H1 (cell line): ENCODE data around the gene ARL2BP. TPM values are rescaled to one million over a fixed set of nuclear protein-coding genes. Genes with fewer than 3 reads are reported as not detected.

Experiments used
- CTCF ChIA-PET: fragments of 300-600 bp; sonication (Branson Sonifier 250); formaldehyde crosslinking; loops from one replicate; lab custom pipeline; 2021; ENCODE audit not compliant: partially characterized antibody; lab: Charles Lee
- POLR2A ChIA-PET: fragments of 300-600 bp; sonication (Branson Sonifier 250); formaldehyde crosslinking; loops from one replicate; lab custom pipeline; 2021; ENCODE audit warnings: inconsistent platforms; ENCODE audit not compliant: partially characterized antibody; lab: Charles Lee
- DNase-seq, 2 experiments: peaks; one replicate each; pipeline versions ENCODE4 v3.0.0 to v3.0.0-alpha.2; 2010 to 2022; ENCODE audit warnings: low spot score in 2 of 2, low read depth in 1 of 2, mixed read lengths in 1 of 2
- FAIRE-seq: peaks from 2 replicates; lab custom pipeline; 2011; peaks lifted over from hg19 to GRCh38; lab: Jason Lieb, UNC
- H2AFZ ChIP-seq: 2 replicates; pipeline ENCODE4 v1.8.1; 2012; ENCODE audit warnings: low read length, inconsistent platforms
- H2AK5ac ChIP-seq: 2 replicates; pipeline ENCODE4 v1.6.1; 2013; ENCODE audit warnings: low read depth, low read length
- H2BK120ac ChIP-seq: replicated peaks from 2 replicates; pipeline ENCODE3; 2013; ENCODE audit warnings: low read depth, low read length, inconsistent platforms
- H2BK12ac ChIP-seq: 2 replicates; pipeline ENCODE4 v1.6.1; 2013; ENCODE audit warnings: low read depth, low read length
- H2BK15ac ChIP-seq: 2 replicates; pipeline ENCODE4 v1.6.1; 2013; ENCODE audit warnings: low read length
- H2BK20ac ChIP-seq: 2 replicates; pipeline ENCODE4 v1.6.1; 2013; ENCODE audit warnings: low read length
- H2BK5ac ChIP-seq: 2 replicates; pipeline ENCODE4 v1.6.1; 2013; ENCODE audit warnings: low read depth, low read length
- H3K14ac ChIP-seq: 2 replicates; pipeline ENCODE4 v1.6.1; 2013; ENCODE audit warnings: inconsistent platforms; ENCODE audit not compliant: insufficient read length
- H3K18ac ChIP-seq: 2 replicates; pipeline ENCODE4 v1.6.1; 2013; ENCODE audit warnings: low read length; ENCODE audit errors: extremely low read depth
- H3K23ac ChIP-seq: 2 replicates; pipeline ENCODE4 v1.6.1; 2013; ENCODE audit warnings: inconsistent platforms; ENCODE audit not compliant: insufficient read length
- H3K23me2 ChIP-seq: 2 replicates; pipeline ENCODE4 v1.6.1; 2013; ENCODE audit warnings: low read depth, low read length
- H3K27ac ChIP-seq: 2 replicates; pipeline ENCODE4 v1.6.1; 2011; ENCODE audit warnings: low read depth, low read length, inconsistent platforms
- H3K27me3 ChIP-seq, 4 experiments: replicated peaks in 1 of 4; 1 replicate in 1 of 4; 2 replicates in 3 of 4; pipeline versions ENCODE4 v1.6.1 to v1.8.1; 2011 to 2013; ENCODE audit warnings: low read length in 3 of 4, mild to moderate bottlenecking in 3 of 4, inconsistent platforms in 2 of 4, mixed read lengths in 2 of 4, moderate library complexity in 1 of 4; ENCODE audit not compliant: control insufficient read depth in 3 of 4, insufficient read depth in 3 of 4; ENCODE audit errors: extremely low read depth in 1 of 4
- H3K36me3 ChIP-seq, 4 experiments: 2 replicates each; pipeline versions ENCODE4 v1.6.1 to v1.8.1; 2011 to 2013; ENCODE audit warnings: mild to moderate bottlenecking in 4 of 4, low read length in 3 of 4, moderate library complexity in 2 of 4, control low read depth in 1 of 4, inconsistent platforms in 1 of 4; ENCODE audit not compliant: insufficient read depth in 4 of 4, control insufficient read depth in 2 of 4
- H3K4ac ChIP-seq: replicated peaks from 2 replicates; pipeline ENCODE3; 2013; ENCODE audit warnings: low read length, low read depth, mixed read lengths, inconsistent platforms; ENCODE audit not compliant: insufficient read length
- H3K4me1 ChIP-seq, 4 experiments: replicated peaks in 1 of 4; 1 replicate in 1 of 4; 2 replicates in 3 of 4; pipeline versions ENCODE4 v1.6.1 to v1.8.1; 2011 to 2013; ENCODE audit warnings: low read length in 3 of 4, inconsistent platforms in 2 of 4, mixed read lengths in 1 of 4; ENCODE audit not compliant: insufficient read depth in 4 of 4, control insufficient read depth in 3 of 4
- H3K4me2 ChIP-seq, 2 experiments: 2 replicates each; pipeline versions ENCODE4 v1.6.1 to v1.8.1; 2011 to 2013; ENCODE audit warnings: low read depth in 2 of 2, low read length in 2 of 2, control low read depth in 1 of 2, inconsistent platforms in 1 of 2, mild to moderate bottlenecking in 1 of 2; ENCODE audit not compliant: insufficient read depth in 1 of 2
- H3K4me3 ChIP-seq, 4 experiments: fragments of 200-600, 300-600 bp in 1 of 4; sonication (generic), shearing (Covaris generic), sonication (Bioruptor Twin) in 1 of 4; 2 replicates each; pipeline versions ENCODE4 v1.5.1 to v1.8.1; 2011 to 2016; ENCODE audit warnings: low read length in 4 of 4, low read depth in 3 of 4, control low read depth in 2 of 4, inconsistent platforms in 2 of 4, mild to moderate bottlenecking in 2 of 4, mixed read lengths in 1 of 4, moderate library complexity in 1 of 4; ENCODE audit not compliant: insufficient read depth in 2 of 4; ENCODE audit errors: extremely low read depth in 1 of 4
- H3K56ac ChIP-seq: replicated peaks from 2 replicates; pipeline ENCODE3; 2013; ENCODE audit warnings: low read depth, mild to moderate bottlenecking, mixed read lengths, low read length, inconsistent platforms; ENCODE audit not compliant: insufficient read length
- H3K79me1 ChIP-seq: 2 replicates; pipeline ENCODE4 v1.6.1; 2013; ENCODE audit warnings: low read depth, low read length, control low read depth
- H3K79me2 ChIP-seq, 2 experiments: 2 replicates each; pipeline versions ENCODE4 v1.6.1 to v1.8.1; 2012 to 2013; ENCODE audit warnings: low read length in 2 of 2, mild to moderate bottlenecking in 2 of 2, inconsistent platforms in 1 of 2; ENCODE audit not compliant: insufficient read depth in 2 of 2, control insufficient read depth in 1 of 2
- H3K9ac ChIP-seq, 4 experiments: replicated peaks in 1 of 4; 1 replicate in 1 of 4; 2 replicates in 3 of 4; pipeline versions ENCODE4 v1.6.1 to v1.8.1; 2011 to 2013; ENCODE audit warnings: low read depth in 3 of 4, low read length in 3 of 4, control low read depth in 2 of 4, mild to moderate bottlenecking in 2 of 4, moderate library complexity in 2 of 4, inconsistent platforms in 1 of 4; ENCODE audit errors: extremely low read depth in 1 of 4
- H3K9me3 ChIP-seq, 2 experiments: 2 replicates each; pipeline versions ENCODE4 v1.6.1 to v1.8.1; 2012 to 2013; ENCODE audit warnings: mild to moderate bottlenecking in 2 of 2, moderate library complexity in 2 of 2, control low read depth in 1 of 2, inconsistent platforms in 1 of 2, low read depth in 1 of 2, low read length in 1 of 2, mixed read lengths in 1 of 2; ENCODE audit not compliant: insufficient read depth in 2 of 2
- H4K20me1 ChIP-seq, 2 experiments: replicated peaks in 1 of 2; 2 replicates each; pipeline versions ENCODE3 to v1.8.1; 2011 to 2013; ENCODE audit warnings: inconsistent platforms in 2 of 2, low read length in 2 of 2, mild to moderate bottlenecking in 1 of 2; ENCODE audit not compliant: insufficient read depth in 2 of 2, control insufficient read depth in 1 of 2
- H4K5ac ChIP-seq: 2 replicates; pipeline ENCODE4 v1.6.1; 2013; ENCODE audit warnings: low read length, low read depth, mixed read lengths, inconsistent platforms; ENCODE audit not compliant: insufficient read length
- H4K8ac ChIP-seq: 2 replicates; pipeline ENCODE4 v1.8.0; 2013; ENCODE audit warnings: mild to moderate bottlenecking, moderate library complexity, low read length, inconsistent platforms; ENCODE audit not compliant: insufficient read depth; ENCODE audit errors: extremely low read depth
- H4K91ac ChIP-seq: replicated peaks from 2 replicates; pipeline ENCODE3; 2013; ENCODE audit warnings: low read length, mixed read lengths, inconsistent platforms; ENCODE audit not compliant: insufficient read length
- BCL11A ChIP-seq, 2 experiments: IDR thresholded peaks; one replicate each; pipeline ENCODE4 v1.6.1; 2011; ENCODE audit warnings: low read depth in 2 of 2, low read length in 2 of 2, mild to moderate bottlenecking in 2 of 2
- KDM4A ChIP-seq: IDR thresholded peaks from one replicate; pipeline ENCODE4 v1.7.1; 2012; ENCODE audit warnings: low read depth, mild to moderate bottlenecking, moderate library complexity, low read length, inconsistent platforms; ENCODE audit not compliant: severe bottlenecking
- PHF8 ChIP-seq: fragments of 200-600 bp; sonication (generic); conservative IDR thresholded peaks from 2 replicates; pipeline ENCODE4 v1.7.1; 2012; ENCODE audit warnings: low read depth, mild to moderate bottlenecking, inconsistent platforms, low read length, moderate library complexity
- POLR2AphosphoS5 ChIP-seq: IDR thresholded peaks from 2 replicates; pipeline ENCODE4 v1.6.1; 2011; ENCODE audit warnings: low read depth, low read length
- POU5F1 ChIP-seq: IDR thresholded peaks from 2 replicates; pipeline ENCODE4 v1.6.1; 2011; ENCODE audit warnings: low read depth, mild to moderate bottlenecking, low read length, moderate library complexity
- RAD21 ChIP-seq, 2 experiments: IDR thresholded peaks in 1 of 2; conservative IDR thresholded peaks in 1 of 2; 2 replicates each; pipeline ENCODE4 v1.6.1; 2011; ENCODE audit warnings: low read depth in 2 of 2, low read length in 2 of 2, improper control_type of control experiment in 1 of 2, inconsistent platforms in 1 of 2, mild to moderate bottlenecking in 1 of 2, moderate library complexity in 1 of 2
- RBBP5 ChIP-seq: IDR thresholded peaks from 2 replicates; pipeline ENCODE4 v1.7.1; 2012; ENCODE audit warnings: low read depth, mild to moderate bottlenecking, inconsistent platforms, low read length, moderate library complexity, borderline replicate concordance
- SP1 ChIP-seq: IDR thresholded peaks from 2 replicates; pipeline ENCODE4 v1.6.1; 2011; ENCODE audit warnings: low read depth, low read length
- SRF ChIP-seq: IDR thresholded peaks from 2 replicates; pipeline ENCODE4 v1.6.1; 2011; ENCODE audit warnings: mild to moderate bottlenecking, low read depth, low read length, moderate library complexity
- TCF12 ChIP-seq: IDR thresholded peaks from 2 replicates; pipeline ENCODE4 v1.6.1; 2011; ENCODE audit warnings: low read depth, mild to moderate bottlenecking, low read length
- WGBS, 2 experiments: shearing (Covaris generic) in 1 of 2; methylation state at CpG; one replicate each; pipeline versions ENCODE4 v1.1.6 to v1.1.7; 2013 to 2015; ENCODE audit warnings: low lambda C conversion rate in 2 of 2, mixed read lengths in 2 of 2, inconsistent platforms in 1 of 2, low coverage in 1 of 2, missing lambda C conversion rate in 1 of 2; ENCODE audit not compliant: insufficient replicate concordance in 2 of 2, insufficient coverage in 1 of 2, insufficient read length in 1 of 2; ENCODE audit errors: extremely low coverage in 1 of 2, missing lambda C conversion rate in 1 of 2; 5-methylcytosine and 5-hydroxymethylcytosine counted together
- polyA plus RNA-seq, 7 experiments: library from polyadenylated mRNA; depleted of rRNA in 3 of 7; stranded (reverse) in 5 of 7; unstranded in 2 of 7; fragments of >200 nt in 5 of 7; fragments of 200-250 nt in 2 of 7; gene quantifications; 1 replicate in 5 of 7; 2 replicates in 1 of 7; 4 replicates in 1 of 7; pipeline versions ENCODE4 v1.2.1 to v1.2.3, GENCODE V29; 2011 to 2013; ENCODE audit warnings: missing spikeins in 2 of 7, mixed read lengths in 2 of 7
- total RNA-seq: library from RNA; stranded (reverse); fragmentation: NEBNext Ultra II Directional; extraction: Animal tissue kit (Norgen Biotek cat#: 25700); gene quantifications from 2 replicates; pipeline ENCODE4 v1.2.1, GENCODE V29; 2021
- TF ChIP-seq, protein P1 (sequence below): IDR thresholded peaks from 2 replicates; pipeline ENCODE4 v1.6.1; 2011; ENCODE audit warnings: low read length, improper control_type of control experiment
- TF ChIP-seq, protein P2 (sequence below): IDR thresholded peaks from 2 replicates; pipeline ENCODE4 v1.6.1; 2012; ENCODE audit warnings: inconsistent platforms

Gene ARL2BP
- total and polyA plus RNA-seq, 2 of the 8 experiments (the other 6 are each of a cell fraction or from before 2014, with no cell fraction given) = 13.6 to 18.3 TPM

DNA sequence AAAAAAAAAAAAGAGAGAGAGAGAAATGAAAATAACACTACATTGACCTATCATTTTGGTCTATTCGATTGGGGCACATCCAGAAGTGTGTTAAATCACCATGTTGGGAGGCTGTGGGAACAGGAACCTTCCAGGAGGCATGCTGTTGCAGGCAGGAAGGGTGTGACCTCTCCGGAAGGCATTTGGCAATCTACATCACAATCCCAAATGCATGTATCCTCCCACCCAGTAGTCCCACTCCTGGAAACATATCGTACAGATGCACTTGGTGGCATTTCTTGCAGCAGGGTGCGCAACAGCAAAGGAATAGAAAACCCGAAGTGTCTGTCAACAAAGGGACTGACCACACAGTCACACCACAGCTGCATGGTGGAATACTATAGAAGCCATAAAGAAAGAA, 31.5 kb downstream of the ARL2BP start:
- H2BK15ac ChIP-seq = 0 out of 2 replicates have a peak overlapping the region, but pooled peaks have one; percentile 19
- H3K4me2 ChIP-seq = no peak overlapping the region
- H4K20me1 ChIP-seq = no peaks in the 10 kb centered on the region
- no peak overlapping the region for H3K23ac ChIP-seq
- no peak for DNase-seq
- no peak overlapping the region for H3K27ac ChIP-seq
- POLR2A ChIA-PET = no interaction called here
- H3K9ac ChIP-seq = no peak overlapping the region
- H2BK12ac ChIP-seq = no peak overlapping the region
- no peaks in the 10 kb centered on the region; a peak in 1 of 8 replicates for H3K36me3 ChIP-seq
- H3K27me3 ChIP-seq = no peaks in the 10 kb centered on the region
- H4K91ac ChIP-seq = no peak overlapping the region
- no peak overlapping the region for H2AFZ ChIP-seq
- CTCF ChIA-PET = interaction anchor here (1.8 kb wide), 1 partner anchor 142 kb away, joined by 4 read pairs; no protein-coding TSS in a partner anchor
- H4K5ac ChIP-seq = no peak overlapping the region
- FAIRE-seq = no peak
- H2BK20ac ChIP-seq = no peak overlapping the region
- H3K4me3 ChIP-seq = no peak overlapping the region
- H3K56ac ChIP-seq = no peak overlapping the region
- no peak overlapping the region for H3K18ac ChIP-seq
- no peaks in the 10 kb centered on the region for H3K79me1 ChIP-seq
- no peaks in the 10 kb centered on the region for H3K9me3 ChIP-seq
- 86% methylated on average over 5 of the region's 5 CpGs; no CpG with 5 or more reads in 1 of the 2 experiments for WGBS, 2 experiments
- no peak overlapping the region for H2BK120ac ChIP-seq
- H4K8ac ChIP-seq = no peak overlapping the region
- H2BK5ac ChIP-seq = no peak overlapping the region
- no peak overlapping the region for H3K14ac ChIP-seq
- no peaks in the 10 kb centered on the region; a peak in 1 of 7 replicates for H3K4me1 ChIP-seq
- H3K79me2 ChIP-seq = no peaks in the 10 kb centered on the region
- H2AK5ac ChIP-seq = no peak overlapping the region
- H3K4ac ChIP-seq = no peak overlapping the region
- 0 out of 2 replicates have a peak, but pooled peaks cover 1% of the 10 kb centered on the region for H3K23me2 ChIP-seq
- TF ChIP-seq POLR2AphosphoS5 (no peak), PHF8 (no peak), SP1 (no peak), POU5F1 (no peak), RBBP5 (no peak), RAD21 (IDR thresholded peaks at IDR 0.05 in 1 of 2, conservative IDR thresholded peaks at IDR 0.05 in 1 of 2; ENCODE audit: low read depth in 2 of 2, low read length in 2 of 2) (no peak), BCL11A (IDR thresholded peaks at IDR 0.05; ENCODE audit: low read depth in 2 of 2, low read length in 2 of 2) (no peak), TCF12 (no peak), SRF (no peak), KDM4A (no peak)
- TF ChIP-seq, protein P1, sequence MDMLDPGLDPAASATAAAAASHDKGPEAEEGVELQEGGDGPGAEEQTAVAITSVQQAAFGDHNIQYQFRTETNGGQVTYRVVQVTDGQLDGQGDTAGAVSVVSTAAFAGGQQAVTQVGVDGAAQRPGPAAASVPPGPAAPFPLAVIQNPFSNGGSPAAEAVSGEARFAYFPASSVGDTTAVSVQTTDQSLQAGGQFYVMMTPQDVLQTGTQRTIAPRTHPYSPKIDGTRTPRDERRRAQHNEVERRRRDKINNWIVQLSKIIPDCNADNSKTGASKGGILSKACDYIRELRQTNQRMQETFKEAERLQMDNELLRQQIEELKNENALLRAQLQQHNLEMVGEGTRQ = no peak
- TF ChIP-seq, protein P2, sequence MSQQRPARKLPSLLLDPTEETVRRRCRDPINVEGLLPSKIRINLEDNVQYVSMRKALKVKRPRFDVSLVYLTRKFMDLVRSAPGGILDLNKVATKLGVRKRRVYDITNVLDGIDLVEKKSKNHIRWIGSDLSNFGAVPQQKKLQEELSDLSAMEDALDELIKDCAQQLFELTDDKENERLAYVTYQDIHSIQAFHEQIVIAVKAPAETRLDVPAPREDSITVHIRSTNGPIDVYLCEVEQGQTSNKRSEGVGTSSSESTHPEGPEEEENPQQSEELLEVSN = no peak
